CD4-positive, CD25-positive, alpha-beta regulatory T cell (primary cell): ENCODE measurements around the gene SLC41A1. TPM values are rescaled to one million over a fixed set of nuclear protein-coding genes. Genes with fewer than 3 reads are reported as not detected.
A peak's percentile ranks its signal among the peaks of the same experiment; 100 is the strongest.

Source experiments
- ATAC-seq, 2 donors: fragments of 150-1000 bp; cut with Tn5 transposase; one replicate each; pipeline ENCODE4 v1.10.0; 2021; ENCODE audit warnings: low read depth in 2 of 2, moderate number of reproducible peaks in 2 of 2, moderate library complexity in 1 of 2
- DNase-seq, 3 donors: peaks; one replicate each; pipeline versions ENCODE4 v3.0.0 to v3.0.0-alpha.2; 2012 to 2022; ENCODE audit warnings: mixed read lengths in 1 of 3
- H3K27ac ChIP-seq: one replicate; pipeline ENCODE4 v1.7.0; 2013; ENCODE audit warnings: mild to moderate bottlenecking, low read length; ENCODE audit not compliant: insufficient read depth, poor library complexity, severe bottlenecking
- H3K27me3 ChIP-seq: one replicate; pipeline ENCODE4 v1.7.0; 2013; ENCODE audit warnings: low read length; ENCODE audit not compliant: control insufficient read depth, insufficient read depth
- H3K36me3 ChIP-seq: one replicate; pipeline ENCODE4 v1.7.0; 2013; ENCODE audit warnings: mild to moderate bottlenecking, low read length, moderate library complexity; ENCODE audit not compliant: control insufficient read depth, insufficient read depth
- H3K4me1 ChIP-seq: 2 replicates; pipeline ENCODE4 v1.7.0; 2013; ENCODE audit warnings: mild to moderate bottlenecking, low read length; ENCODE audit not compliant: insufficient read depth, control insufficient read depth, poor library complexity, severe bottlenecking
- H3K4me3 ChIP-seq: one replicate; pipeline ENCODE4 v1.7.0; 2013; ENCODE audit warnings: low read depth, mild to moderate bottlenecking, low read length, moderate library complexity
- H3K9me3 ChIP-seq, 2 experiments: 1 replicate in 1 of 2; 2 replicates in 1 of 2; pipeline ENCODE4 v1.7.0; 2013; ENCODE audit warnings: low read length in 2 of 2, mild to moderate bottlenecking in 1 of 2, moderate library complexity in 1 of 2; ENCODE audit not compliant: control insufficient read depth in 2 of 2
- H3K27ac Mint-ChIP-seq, 3 donors: one replicate each; pipeline ENCODE4 v1.8.0; 2020 to 2022; ENCODE audit warnings: mild to moderate bottlenecking in 3 of 3, mixed read lengths in 3 of 3, moderate library complexity in 2 of 3
- H3K27me3 Mint-ChIP-seq: one replicate; pipeline ENCODE4 v1.8.0; 2022; ENCODE audit warnings: mild to moderate bottlenecking, mixed read lengths
- H3K36me3 Mint-ChIP-seq: one replicate; pipeline ENCODE4 v1.8.0; 2020; ENCODE audit warnings: mixed read lengths
- H3K4me1 Mint-ChIP-seq, 4 donors: one replicate each; pipeline ENCODE4 v1.8.0; 2020 to 2022; ENCODE audit warnings: mixed read lengths in 4 of 4, mild to moderate bottlenecking in 1 of 4
- H3K4me3 Mint-ChIP-seq, 4 donors: one replicate each; pipeline ENCODE4 v1.8.0; 2020 to 2022; ENCODE audit warnings: mild to moderate bottlenecking in 4 of 4, mixed read lengths in 4 of 4, moderate library complexity in 3 of 4
- H3K9me3 Mint-ChIP-seq, 7 donors: one replicate each; pipeline ENCODE4 v1.8.0; 2020 to 2022; ENCODE audit warnings: mixed read lengths in 7 of 7, mild to moderate bottlenecking in 3 of 7, moderate library complexity in 2 of 7
- polyA plus RNA-seq, 4 donors: library from polyadenylated mRNA; unstranded; fragments of 300-500 nt; fragmentation: Illumina TruSeq; gene quantifications; one replicate each; pipeline ENCODE4 v1.2.3, GENCODE V29; 2021
- total RNA-seq: library from RNA; stranded (reverse); gene quantifications from one replicate; pipeline ENCODE4 v1.2.3, GENCODE V29; 2022

Gene SLC41A1
- total and polyA plus RNA-seq, 5 donors from 2014 or later, result 10.8 to 33.2 (median 13.4) TPM

DNA sequence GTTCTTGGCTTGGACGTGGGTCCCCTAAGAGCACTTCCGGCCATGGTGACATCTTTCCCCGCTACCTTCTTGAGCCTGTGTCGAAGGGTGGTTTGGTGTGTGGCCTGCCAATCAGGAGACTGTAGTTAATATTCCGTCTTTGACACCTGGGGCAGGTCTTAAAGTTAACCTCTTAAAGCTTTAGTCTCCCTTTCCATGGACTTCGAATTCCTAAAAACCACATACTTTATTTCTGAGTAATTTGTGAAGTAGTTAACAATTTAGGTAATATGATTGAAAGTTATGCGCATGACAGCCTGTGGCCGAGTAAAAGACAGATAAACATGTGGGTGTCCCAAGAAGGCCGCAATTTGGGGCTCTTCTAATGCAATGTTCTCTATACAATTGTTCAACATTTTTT lies 27.6 kb downstream of the SLC41A1 start:
- Histone ChIP-seq H3K27ac (no peak overlapping the region), H3K27me3 (no peaks in the 10 kb centered on the region), H3K9me3 (no peaks in the 10 kb centered on the region), H3K36me3 (peaks cover 9% of the 10 kb centered on the region), H3K4me3 (no peak overlapping the region), H3K4me1 (peaks cover 6% of the 10 kb centered on the region)
- Mint-ChIP-seq H3K4me1 (peaks cover 4 to 9% (median 6%) of the 10 kb centered on the region in 4 donors), H3K27ac (no peak overlapping the region), H3K9me3 (peaks cover 0 to 2% (median 0%) of the 10 kb centered on the region in 7 donors), H3K27me3 (no peaks in the 10 kb centered on the region), H3K36me3 (peaks cover 13% of the 10 kb centered on the region), H3K4me3 (no peak overlapping the region)
- DNase-seq (no peak), ATAC-seq (no peak)

GRCh38 chr1:205783904-205784303 lies 29.1 kb downstream of the SLC41A1 start:
- Histone ChIP-seq H3K36me3 (no peaks in the 10 kb centered on the region), H3K4me3 (no peak overlapping the region), H3K9me3 (no peaks in the 10 kb centered on the region), H3K27ac (no peak overlapping the region), H3K4me1 (peaks cover 6% of the 10 kb centered on the region), H3K27me3 (no peaks in the 10 kb centered on the region)
- H3K27me3 Mint-ChIP-seq, result no peaks in the 10 kb centered on the region
- no peaks in the 10 kb centered on the region for H3K36me3 Mint-ChIP-seq
- DNase-seq, result no peak
- ATAC-seq, result no peak
- peaks cover 0 to 2% (median 0%) of the 10 kb centered on the region in 7 donors for H3K9me3 Mint-ChIP-seq
- H3K27ac Mint-ChIP-seq, result no peak overlapping the region
- H3K4me1 Mint-ChIP-seq, result peaks cover 4 to 9% (median 6%) of the 10 kb centered on the region in 4 donors
- no peak overlapping the region for H3K4me3 Mint-ChIP-seq

DNA sequence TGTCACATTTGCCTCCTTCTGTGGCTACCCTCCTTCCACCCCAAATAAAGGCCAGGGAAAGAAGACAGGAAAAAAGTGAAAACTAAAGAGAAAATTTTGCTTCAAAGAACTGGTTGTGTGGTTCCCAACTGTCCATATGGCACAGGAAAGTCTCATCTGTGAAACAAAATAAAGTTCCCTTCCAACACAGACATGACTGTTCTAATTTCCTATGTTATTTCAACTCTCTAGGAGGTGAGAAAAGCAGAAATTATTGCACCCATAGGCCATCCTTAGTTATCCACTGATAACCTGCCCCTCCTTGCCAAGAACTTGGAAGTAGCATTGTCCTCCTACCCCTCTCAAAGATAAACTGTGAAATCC lies 29.6 kb downstream of the SLC41A1 start:
- DNase-seq (no peak), ATAC-seq (no peak)
- no peaks in the 10 kb centered on the region for H3K27me3 Mint-ChIP-seq
- H3K27ac Mint-ChIP-seq, result no peak overlapping the region
- no peaks in the 10 kb centered on the region for H3K9me3 ChIP-seq
- H3K4me3 Mint-ChIP-seq, result no peak overlapping the region
- H3K4me1 ChIP-seq, result peaks cover 6% of the 10 kb centered on the region
- H3K36me3 Mint-ChIP-seq, result no peaks in the 10 kb centered on the region
- no peak overlapping the region for H3K27ac ChIP-seq
- no peak overlapping the region for H3K4me3 ChIP-seq
- H3K9me3 Mint-ChIP-seq, result peaks cover 0 to 2% (median 0%) of the 10 kb centered on the region in 7 donors
- peaks cover 4 to 9% (median 6%) of the 10 kb centered on the region in 4 donors for H3K4me1 Mint-ChIP-seq
- no peaks in the 10 kb centered on the region for H3K27me3 ChIP-seq
- H3K36me3 ChIP-seq, result no peaks in the 10 kb centered on the region

DNA sequence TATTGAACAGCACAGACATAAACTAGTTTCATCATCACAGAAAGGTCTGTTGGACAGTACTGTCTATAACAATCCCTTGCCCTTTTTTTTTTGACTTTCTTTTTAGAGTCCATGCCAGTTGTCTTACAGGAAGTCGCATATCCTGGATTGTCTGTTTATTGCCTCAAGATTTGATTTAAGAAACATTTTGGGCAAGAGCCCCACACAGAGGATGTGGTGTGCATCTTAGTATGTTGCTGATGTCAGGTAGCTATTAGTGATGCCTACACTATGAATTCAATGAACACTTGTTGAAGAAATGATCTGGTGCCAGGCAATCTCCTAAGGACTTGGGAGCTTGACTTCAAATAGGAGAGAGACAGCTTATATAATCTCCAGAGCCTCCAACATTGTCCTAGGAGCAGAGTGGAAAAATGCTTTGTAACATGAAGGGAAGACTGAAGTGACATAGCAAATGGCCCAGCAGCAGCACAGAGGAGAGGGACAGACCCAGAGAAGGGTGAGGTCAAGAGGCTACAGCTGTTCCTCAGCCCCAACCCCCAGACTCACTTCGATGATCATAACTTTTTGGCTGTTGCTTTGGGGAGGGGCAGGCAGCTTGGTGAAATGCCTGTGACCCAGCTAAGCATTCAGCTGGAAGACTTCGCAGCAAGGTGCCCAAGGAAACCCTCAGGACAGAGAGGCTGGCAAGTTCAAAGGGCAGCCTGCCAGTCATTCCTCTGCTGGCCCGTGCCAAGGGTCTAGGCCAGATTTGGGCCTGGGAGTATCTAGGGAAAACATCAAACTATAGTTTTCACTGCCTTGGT lies 30.2 kb downstream of the SLC41A1 start:
- Mint-ChIP-seq H3K27me3 (no peaks in the 10 kb centered on the region), H3K27ac (peak overlapping the region in 2 of 3 donors; percentile 43 to 86), H3K4me3 (no peak overlapping the region), H3K36me3 (no peaks in the 10 kb centered on the region), H3K4me1 (peaks cover 4 to 9% (median 6%) of the 10 kb centered on the region in 4 donors), H3K9me3 (peaks cover 0 to 2% (median 0%) of the 10 kb centered on the region in 7 donors)
- DNase-seq (peak in 2 of 3 donors; percentile 23 to 83), ATAC-seq (peak; percentile 50 to 87)
- no peaks in the 10 kb centered on the region for H3K27me3 ChIP-seq
- H3K9me3 ChIP-seq, result no peaks in the 10 kb centered on the region
- no peak overlapping the region for H3K27ac ChIP-seq
- H3K4me3 ChIP-seq, result no peak overlapping the region
- H3K4me1 ChIP-seq, result peaks cover 6% of the 10 kb centered on the region
- no peaks in the 10 kb centered on the region for H3K36me3 ChIP-seq

DNA sequence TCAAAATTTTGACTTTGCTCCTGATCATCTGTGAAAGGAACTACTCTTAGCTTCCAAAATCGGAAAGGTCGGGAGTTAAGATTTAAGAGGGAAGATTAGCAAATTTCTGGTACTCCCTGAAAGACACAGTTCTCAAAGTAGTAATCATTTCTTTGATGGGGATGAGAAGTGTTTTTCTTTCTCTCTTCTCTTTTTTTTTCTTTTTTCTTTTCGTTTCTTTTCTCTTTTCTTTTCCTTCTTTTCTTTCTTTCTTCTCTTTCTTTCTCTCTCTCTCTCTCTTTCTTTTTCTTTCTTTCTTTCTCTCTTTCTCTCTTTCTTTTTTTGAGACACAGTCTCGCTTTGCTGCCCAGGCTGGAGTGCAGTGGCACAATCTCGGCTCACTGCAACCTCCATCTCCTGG lies 32.7 kb downstream of the SLC41A1 start:
- Mint-ChIP-seq H3K36me3 (no peaks in the 10 kb centered on the region), H3K4me3 (no peak overlapping the region), H3K27ac (peak overlapping the region in 2 of 3 donors; percentile 47 to 66), H3K4me1 (peaks cover 4 to 22% (median 13%) of the 10 kb centered on the region in 4 donors), H3K27me3 (no peaks in the 10 kb centered on the region), H3K9me3 (no peaks in the 10 kb centered on the region)
- Histone ChIP-seq H3K27me3 (no peaks in the 10 kb centered on the region), H3K4me3 (no peak overlapping the region), H3K36me3 (no peaks in the 10 kb centered on the region), H3K9me3 (no peaks in the 10 kb centered on the region), H3K4me1 (peaks cover 15% of the 10 kb centered on the region), H3K27ac (no peak overlapping the region)
- ATAC-seq (no peak), DNase-seq (no peak)

GRCh38 chr1:205777994-205778393 lies 35.0 kb downstream of the SLC41A1 start:
- H3K36me3 Mint-ChIP-seq, result no peaks in the 10 kb centered on the region
- no peak for DNase-seq
- no peaks in the 10 kb centered on the region for H3K27me3 Mint-ChIP-seq
- Histone ChIP-seq H3K27me3 (no peaks in the 10 kb centered on the region), H3K4me1 (peaks cover 34% of the 10 kb centered on the region), H3K9me3 (no peaks in the 10 kb centered on the region), H3K36me3 (no peaks in the 10 kb centered on the region), H3K4me3 (no peak overlapping the region), H3K27ac (no peak overlapping the region)
- H3K4me1 Mint-ChIP-seq, result peaks cover 10 to 36% (median 27%) of the 10 kb centered on the region in 4 donors
- no peaks in the 10 kb centered on the region for H3K9me3 Mint-ChIP-seq
- peak overlapping the region in 2 of 3 donors; percentile 67 to 81 for H3K27ac Mint-ChIP-seq
- peak overlapping the region in 1 of 4 donors; percentile 23 for H3K4me3 Mint-ChIP-seq
- ATAC-seq, result no peak

GRCh38 chr1:205775717-205776056 lies 37.3 kb downstream of the SLC41A1 start:
- peaks cover 10 to 53% (median 41%) of the 10 kb centered on the region in 4 donors for H3K4me1 Mint-ChIP-seq
- peak overlapping the region; percentile 88 to 99 (median 98) for H3K4me3 Mint-ChIP-seq
- H3K36me3 Mint-ChIP-seq, result peaks cover 10% of the 10 kb centered on the region
- no peak for ATAC-seq
- Histone ChIP-seq H3K4me3 (peak overlapping the region; percentile 90), H3K4me1 (peaks cover 45% of the 10 kb centered on the region), H3K36me3 (peaks cover 5% of the 10 kb centered on the region), H3K9me3 (no peaks in the 10 kb centered on the region), H3K27me3 (no peaks in the 10 kb centered on the region), H3K27ac (peak overlapping the region; percentile 94)
- no peaks in the 10 kb centered on the region for H3K9me3 Mint-ChIP-seq
- H3K27me3 Mint-ChIP-seq, result no peaks in the 10 kb centered on the region
- DNase-seq, result no peak
- H3K27ac Mint-ChIP-seq, result peak overlapping the region; percentile 98 to 99 (median 99)
